CD4-positive, alpha-beta T cell treated with Interferon gamma for 1 hour (primary cell): ENCODE results near the gene ROBO4.

Source experiments
- DNase-seq: peaks from one replicate; pipeline ENCODE4 v3.0.0-alpha.2; 2020

ROBO4 gene

GRCh38 chr11:124918950-124919349 lies 21.3 kb upstream of the ROBO4 start, which contains the start of gene HEPN1:
HEPN1 (plus strand) TSS chr11:124919250.
- no peak for DNase-seq

GRCh38 chr11:124917115-124917637 lies 19.5 kb upstream of the ROBO4 start:
- no peak for DNase-seq

- no peak for DNase-seq
These were observed 18.7 kb upstream of the ROBO4 start for GRCh38 chr11:124916370-124916710.

GRCh38 chr11:124915541-124916369 lies 18.1 kb upstream of the ROBO4 start:
- no peak for DNase-seq

- DNase-seq: no peak
These were observed 5.0 kb upstream of the ROBO4 start for GRCh38 chr11:124902616-124903015.

- no peak for DNase-seq
These were observed 2.8 kb upstream of the ROBO4 start for GRCh38 chr11:124900464-124900863.

GRCh38 chr11:124899383-124900145 lies 1.9 kb upstream of the ROBO4 start:
- no peak for DNase-seq

GRCh38 chr11:124898711-124899110 lies 1.0 kb upstream of the ROBO4 start:
- DNase-seq: no peak

GRCh38 chr11:124898263-124898680 lies 607 bp upstream of the ROBO4 start:
- DNase-seq: no peak

- no peak for DNase-seq
These were observed 759 bp downstream of the ROBO4 start for GRCh38 chr11:124896821-124897391.

- no peak for DNase-seq
These were observed 1.5 kb downstream of the ROBO4 start for GRCh38 chr11:124896071-124896750.

GRCh38 chr11:124895471-124895971 lies 2.1 kb downstream of the ROBO4 start:
- DNase-seq: no peak

- no peak for DNase-seq
These were observed 2.8 kb downstream of the ROBO4 start for GRCh38 chr11:124894606-124895430.

GRCh38 chr11:124893781-124894401 lies 3.8 kb downstream of the ROBO4 start:
- no peak for DNase-seq

- no peak for DNase-seq
These were observed 4.8 kb downstream of the ROBO4 start for GRCh38 chr11:124892750-124893454.

GRCh38 chr11:124892146-124892545 lies 5.5 kb downstream of the ROBO4 start:
- no peak for DNase-seq

- no peak for DNase-seq
These were observed 6.2 kb downstream of the ROBO4 start for GRCh38 chr11:124891373-124891861.

GRCh38 chr11:124890683-124891372 lies 6.8 kb downstream of the ROBO4 start:
- no peak for DNase-seq

- no peak for DNase-seq
These were observed 7.5 kb downstream of the ROBO4 start for GRCh38 chr11:124890151-124890550.
